Measurements from ENCODE around the gene NID1.
A peak's percentile ranks its signal among the peaks of the same experiment; 100 is the strongest.

The NID1 gene

DNA sequence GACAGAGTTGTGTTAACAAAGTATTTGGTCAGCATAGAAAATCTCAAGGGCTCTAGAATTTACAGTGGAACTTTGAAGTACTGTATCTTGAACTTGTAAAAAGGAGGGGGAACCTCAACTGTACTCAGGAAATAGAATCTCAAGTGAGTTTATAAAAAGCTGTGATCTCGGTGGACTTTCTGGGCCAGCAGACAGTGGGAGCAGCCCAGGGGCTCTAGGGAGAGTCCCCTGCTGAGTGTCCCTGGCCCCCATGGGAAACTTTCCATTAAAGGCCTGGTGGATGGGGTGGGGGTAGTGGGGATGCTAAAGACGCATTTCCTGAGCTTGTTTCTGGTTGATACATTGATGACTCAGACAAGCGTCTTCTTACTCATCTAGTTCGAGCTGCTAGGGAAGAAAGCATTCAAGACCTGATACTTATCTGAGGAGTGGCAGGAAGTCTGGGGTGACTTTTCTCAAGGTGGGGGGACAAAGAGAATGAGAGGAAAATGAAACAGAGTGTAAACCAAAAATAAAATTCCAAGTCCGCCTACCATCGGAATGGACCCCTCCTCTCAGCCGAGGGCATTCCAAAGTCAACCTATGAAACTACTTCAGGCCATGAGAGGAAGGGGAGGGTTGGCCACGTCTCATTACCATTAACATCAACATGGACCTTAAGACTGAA is 65.5 kb downstream of the NID1 start:
- TF ChIP-seq, protein P1, sequence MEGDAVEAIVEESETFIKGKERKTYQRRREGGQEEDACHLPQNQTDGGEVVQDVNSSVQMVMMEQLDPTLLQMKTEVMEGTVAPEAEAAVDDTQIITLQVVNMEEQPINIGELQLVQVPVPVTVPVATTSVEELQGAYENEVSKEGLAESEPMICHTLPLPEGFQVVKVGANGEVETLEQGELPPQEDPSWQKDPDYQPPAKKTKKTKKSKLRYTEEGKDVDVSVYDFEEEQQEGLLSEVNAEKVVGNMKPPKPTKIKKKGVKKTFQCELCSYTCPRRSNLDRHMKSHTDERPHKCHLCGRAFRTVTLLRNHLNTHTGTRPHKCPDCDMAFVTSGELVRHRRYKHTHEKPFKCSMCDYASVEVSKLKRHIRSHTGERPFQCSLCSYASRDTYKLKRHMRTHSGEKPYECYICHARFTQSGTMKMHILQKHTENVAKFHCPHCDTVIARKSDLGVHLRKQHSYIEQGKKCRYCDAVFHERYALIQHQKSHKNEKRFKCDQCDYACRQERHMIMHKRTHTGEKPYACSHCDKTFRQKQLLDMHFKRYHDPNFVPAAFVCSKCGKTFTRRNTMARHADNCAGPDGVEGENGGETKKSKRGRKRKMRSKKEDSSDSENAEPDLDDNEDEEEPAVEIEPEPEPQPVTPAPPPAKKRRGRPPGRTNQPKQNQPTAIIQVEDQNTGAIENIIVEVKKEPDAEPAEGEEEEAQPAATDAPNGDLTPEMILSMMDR (IDR thresholded peaks at IDR 0.05), result no peak
- peaks cover 23% of the 10 kb centered on the region for H3K4me1 Mint-ChIP-seq
- H3K27ac Mint-ChIP-seq, result peak overlapping the region; percentile 49
- H3K27me3 Mint-ChIP-seq (ENCODE audit: low read depth, poor library complexity), result no peaks in the 10 kb centered on the region
- H3K9me3 Mint-ChIP-seq, result no peaks in the 10 kb centered on the region
- H3K36me3 Mint-ChIP-seq (ENCODE audit: low read depth), result peaks cover 40% of the 10 kb centered on the region
- H3K4me3 Mint-ChIP-seq, result no peak overlapping the region
- no peak for DNase-seq

DNA sequence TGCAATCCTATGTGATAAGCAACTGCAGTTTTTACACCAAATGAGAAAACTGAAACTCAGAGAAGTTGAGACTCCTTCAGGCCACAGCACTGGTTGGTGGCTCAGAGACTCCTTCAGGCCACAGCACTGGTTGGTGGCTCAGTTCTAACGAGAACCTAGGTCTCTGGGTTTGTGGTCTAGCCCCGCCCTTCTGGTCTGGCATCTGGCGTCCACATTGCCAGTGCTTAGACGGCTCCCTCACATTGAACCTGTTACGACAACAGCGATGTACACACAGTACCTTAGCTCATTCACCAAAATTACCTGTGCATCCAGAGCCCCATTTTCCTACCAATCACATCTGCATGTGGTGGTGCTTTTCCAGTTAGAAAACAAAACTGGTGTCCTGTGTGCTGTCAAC is 66.1 kb downstream of the NID1 start:
- TF ChIP-seq, protein P1 (IDR thresholded peaks at IDR 0.05), result no peak
- Mint-ChIP-seq H3K4me1 (peaks cover 19% of the 10 kb centered on the region), H3K27ac (no peak overlapping the region), H3K27me3 (ENCODE audit: low read depth, poor library complexity) (no peaks in the 10 kb centered on the region), H3K36me3 (ENCODE audit: low read depth) (peaks cover 35% of the 10 kb centered on the region), H3K9me3 (no peaks in the 10 kb centered on the region), H3K4me3 (no peak overlapping the region)
- no peak for DNase-seq

DNA sequence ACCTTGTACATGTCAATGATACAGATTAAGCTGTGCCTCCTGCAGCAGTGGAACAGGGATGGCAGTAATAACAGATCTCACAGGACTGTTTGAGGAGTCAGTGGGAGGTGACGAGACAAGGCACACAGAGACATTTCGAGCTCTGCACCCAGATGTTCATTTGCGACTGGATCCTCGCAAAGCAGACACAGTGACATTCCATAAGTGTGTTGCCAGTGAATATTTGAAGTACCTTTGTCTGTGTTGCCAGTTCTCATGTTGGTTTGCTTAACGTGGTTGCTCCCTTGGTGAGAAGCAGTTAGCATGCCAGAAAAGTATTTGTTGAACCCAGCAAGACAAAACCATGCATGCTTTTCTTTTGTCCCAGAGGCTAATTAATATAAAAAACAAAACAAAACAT is 67.0 kb downstream of the NID1 start:
- TF ChIP-seq, protein P1 (IDR thresholded peaks at IDR 0.05), result no peak
- Mint-ChIP-seq H3K27ac (no peak overlapping the region), H3K9me3 (no peaks in the 10 kb centered on the region), H3K36me3 (ENCODE audit: low read depth) (peaks cover 27% of the 10 kb centered on the region), H3K27me3 (ENCODE audit: low read depth, poor library complexity) (no peaks in the 10 kb centered on the region), H3K4me1 (peaks cover 18% of the 10 kb centered on the region), H3K4me3 (no peak overlapping the region)
- no peak for DNase-seq

DNA sequence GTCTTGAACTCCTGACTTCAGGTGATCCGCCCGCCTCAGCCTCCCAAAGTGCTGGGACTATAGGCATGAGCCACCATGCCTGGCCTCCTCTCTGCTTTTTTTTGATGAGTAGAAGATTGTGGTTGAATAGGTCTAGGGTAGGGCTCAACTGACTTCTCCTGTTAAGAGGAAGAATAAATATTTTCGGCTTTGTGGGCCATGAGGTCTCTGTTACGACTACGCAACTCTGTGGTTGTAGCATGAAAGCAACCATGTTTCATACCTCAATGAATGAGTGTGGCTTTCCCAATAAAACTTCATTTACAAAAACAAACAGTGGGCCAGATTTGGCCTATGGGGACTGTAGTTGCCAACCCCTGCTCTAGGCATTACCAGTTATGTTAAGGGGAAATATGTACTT is 67.8 kb downstream of the NID1 start:
- TF ChIP-seq, protein P1 (IDR thresholded peaks at IDR 0.05), result no peak
- no peak overlapping the region for H3K4me3 Mint-ChIP-seq
- no peaks in the 10 kb centered on the region for H3K27me3 Mint-ChIP-seq (ENCODE audit: low read depth, poor library complexity)

DNA sequence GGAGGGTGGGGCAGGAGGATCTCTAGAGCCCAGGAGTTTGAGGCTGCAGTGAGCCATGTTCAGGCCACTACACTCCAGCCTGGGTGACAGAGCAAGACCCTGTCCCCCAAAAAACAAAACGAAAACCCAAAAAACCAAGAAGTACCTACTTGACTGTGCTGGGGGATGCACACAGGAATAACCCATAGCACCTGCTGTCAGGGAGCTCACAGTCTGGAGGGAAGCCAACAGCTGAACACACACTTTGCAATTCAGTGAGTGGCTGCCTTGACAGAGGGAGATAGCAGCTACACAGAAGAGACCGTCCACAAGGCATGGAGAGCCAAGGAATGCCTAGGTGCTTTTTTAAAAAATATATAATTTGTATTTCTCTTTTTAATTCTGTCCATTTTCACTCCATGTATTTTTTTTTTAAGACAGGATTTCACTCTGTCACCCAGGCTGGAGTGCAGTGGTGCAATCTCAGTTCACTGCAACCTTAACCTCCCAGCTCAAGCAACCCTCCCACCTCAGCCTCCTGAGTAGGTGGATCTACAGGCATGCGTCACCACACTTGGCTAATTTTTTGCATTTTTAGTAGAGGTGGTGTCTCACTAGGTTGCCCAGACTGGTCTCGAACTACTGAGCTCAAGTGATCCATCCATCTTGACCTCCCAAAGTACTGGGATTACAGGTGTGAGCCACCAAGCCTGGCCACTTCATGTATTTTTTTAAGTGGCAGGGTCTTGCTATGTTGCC is 68.7 kb downstream of the NID1 start:
- Mint-ChIP-seq H3K4me3 (no peak overlapping the region), H3K4me1 (peaks cover under 1% of the 10 kb centered on the region), H3K27ac (no peak overlapping the region), H3K9me3 (peaks cover under 1% of the 10 kb centered on the region), H3K27me3 (ENCODE audit: low read depth, poor library complexity) (no peaks in the 10 kb centered on the region), H3K36me3 (ENCODE audit: low read depth) (peaks cover 34% of the 10 kb centered on the region)
- TF ChIP-seq, protein P1 (IDR thresholded peaks at IDR 0.05), result no peak
- DNase-seq, result no peak

More for the DNA sequence above, 67.8 kb downstream of the NID1 start:
- Mint-ChIP-seq H3K4me1 (peaks cover 9% of the 10 kb centered on the region), H3K27ac (no peak overlapping the region), H3K36me3 (ENCODE audit: low read depth) (peaks cover 29% of the 10 kb centered on the region), H3K9me3 (no peaks in the 10 kb centered on the region)
- DNase-seq, result no peak

Measured in nephron progenitor cell (in vitro differentiated cells).